Measurements from ENCODE around the gene ACLY. TPM values are rescaled to one million over a fixed set of nuclear protein-coding genes. Genes with fewer than 3 reads are reported as not detected.

The ACLY gene
- polyA plus RNA-seq, 2 of the 4 experiments (the other 2 are of a cell fraction), result 355 to 376 TPM

DNA sequence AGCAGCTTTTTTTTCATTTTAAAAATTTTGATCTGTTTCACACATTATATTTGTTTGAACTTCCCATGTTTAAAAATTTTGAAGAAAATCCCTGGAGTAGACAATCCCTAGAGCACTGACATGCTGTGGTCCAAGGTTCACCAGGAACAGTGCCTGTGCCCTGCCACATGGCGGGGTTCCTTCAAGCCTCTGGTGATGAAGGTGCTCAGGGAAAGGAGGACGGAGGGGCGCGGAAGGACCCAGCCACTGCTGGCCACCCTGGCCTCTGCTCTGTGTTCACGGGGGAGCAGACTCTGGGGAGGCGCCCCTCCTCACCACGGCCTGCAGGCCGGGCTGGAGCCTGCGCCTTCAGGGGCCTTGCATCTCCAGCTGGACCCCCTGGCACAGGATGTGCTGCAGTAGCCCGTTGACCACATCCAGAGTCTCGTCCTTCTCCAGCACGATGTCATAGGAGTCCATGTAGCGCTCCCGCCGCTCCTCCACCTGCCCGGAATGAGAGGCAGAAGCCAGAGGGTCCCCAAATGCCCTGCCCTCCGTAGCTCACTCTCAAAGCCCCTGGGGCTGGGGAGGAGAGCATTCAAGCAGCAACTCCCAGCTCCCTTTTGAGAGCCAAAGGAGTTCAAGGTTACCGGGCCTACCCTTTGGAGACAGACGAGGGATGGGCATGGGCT lies 93.4 kb downstream of the ACLY start:
- TF ChIP-seq JUNB (IDR thresholded peaks at IDR 0.05), result no peak
- no peak for TF ChIP-seq GATA3 (IDR thresholded peaks at IDR 0.05; ENCODE audit: borderline replicate concordance)
- TF ChIP-seq ZNF302 (CRISPR knock-in tag; IDR thresholded peaks at IDR 0.05), result no peak
- TF ChIP-seq FOSB (CRISPR knock-in tag; IDR thresholded peaks at IDR 0.05), result no peak
- TF ChIP-seq, protein P1, sequence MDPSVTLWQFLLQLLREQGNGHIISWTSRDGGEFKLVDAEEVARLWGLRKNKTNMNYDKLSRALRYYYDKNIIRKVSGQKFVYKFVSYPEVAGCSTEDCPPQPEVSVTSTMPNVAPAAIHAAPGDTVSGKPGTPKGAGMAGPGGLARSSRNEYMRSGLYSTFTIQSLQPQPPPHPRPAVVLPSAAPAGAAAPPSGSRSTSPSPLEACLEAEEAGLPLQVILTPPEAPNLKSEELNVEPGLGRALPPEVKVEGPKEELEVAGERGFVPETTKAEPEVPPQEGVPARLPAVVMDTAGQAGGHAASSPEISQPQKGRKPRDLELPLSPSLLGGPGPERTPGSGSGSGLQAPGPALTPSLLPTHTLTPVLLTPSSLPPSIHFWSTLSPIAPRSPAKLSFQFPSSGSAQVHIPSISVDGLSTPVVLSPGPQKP (IDR thresholded peaks at IDR 0.05; ENCODE audit: low read depth, low read length), result no peak
- TF ChIP-seq, protein P2, sequence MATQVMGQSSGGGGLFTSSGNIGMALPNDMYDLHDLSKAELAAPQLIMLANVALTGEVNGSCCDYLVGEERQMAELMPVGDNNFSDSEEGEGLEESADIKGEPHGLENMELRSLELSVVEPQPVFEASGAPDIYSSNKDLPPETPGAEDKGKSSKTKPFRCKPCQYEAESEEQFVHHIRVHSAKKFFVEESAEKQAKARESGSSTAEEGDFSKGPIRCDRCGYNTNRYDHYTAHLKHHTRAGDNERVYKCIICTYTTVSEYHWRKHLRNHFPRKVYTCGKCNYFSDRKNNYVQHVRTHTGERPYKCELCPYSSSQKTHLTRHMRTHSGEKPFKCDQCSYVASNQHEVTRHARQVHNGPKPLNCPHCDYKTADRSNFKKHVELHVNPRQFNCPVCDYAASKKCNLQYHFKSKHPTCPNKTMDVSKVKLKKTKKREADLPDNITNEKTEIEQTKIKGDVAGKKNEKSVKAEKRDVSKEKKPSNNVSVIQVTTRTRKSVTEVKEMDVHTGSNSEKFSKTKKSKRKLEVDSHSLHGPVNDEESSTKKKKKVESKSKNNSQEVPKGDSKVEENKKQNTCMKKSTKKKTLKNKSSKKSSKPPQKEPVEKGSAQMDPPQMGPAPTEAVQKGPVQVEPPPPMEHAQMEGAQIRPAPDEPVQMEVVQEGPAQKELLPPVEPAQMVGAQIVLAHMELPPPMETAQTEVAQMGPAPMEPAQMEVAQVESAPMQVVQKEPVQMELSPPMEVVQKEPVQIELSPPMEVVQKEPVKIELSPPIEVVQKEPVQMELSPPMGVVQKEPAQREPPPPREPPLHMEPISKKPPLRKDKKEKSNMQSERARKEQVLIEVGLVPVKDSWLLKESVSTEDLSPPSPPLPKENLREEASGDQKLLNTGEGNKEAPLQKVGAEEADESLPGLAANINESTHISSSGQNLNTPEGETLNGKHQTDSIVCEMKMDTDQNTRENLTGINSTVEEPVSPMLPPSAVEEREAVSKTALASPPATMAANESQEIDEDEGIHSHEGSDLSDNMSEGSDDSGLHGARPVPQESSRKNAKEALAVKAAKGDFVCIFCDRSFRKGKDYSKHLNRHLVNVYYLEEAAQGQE (IDR thresholded peaks at IDR 0.05), result no peak
- no peak for TF ChIP-seq ZFP36 (IDR thresholded peaks at IDR 0.05; ENCODE audit: borderline replicate concordance, partially characterized antibody)
- TF ChIP-seq ZSCAN20 (CRISPR knock-in tag; IDR thresholded peaks at IDR 0.05), result no peak
- TF ChIP-seq, protein P3, sequence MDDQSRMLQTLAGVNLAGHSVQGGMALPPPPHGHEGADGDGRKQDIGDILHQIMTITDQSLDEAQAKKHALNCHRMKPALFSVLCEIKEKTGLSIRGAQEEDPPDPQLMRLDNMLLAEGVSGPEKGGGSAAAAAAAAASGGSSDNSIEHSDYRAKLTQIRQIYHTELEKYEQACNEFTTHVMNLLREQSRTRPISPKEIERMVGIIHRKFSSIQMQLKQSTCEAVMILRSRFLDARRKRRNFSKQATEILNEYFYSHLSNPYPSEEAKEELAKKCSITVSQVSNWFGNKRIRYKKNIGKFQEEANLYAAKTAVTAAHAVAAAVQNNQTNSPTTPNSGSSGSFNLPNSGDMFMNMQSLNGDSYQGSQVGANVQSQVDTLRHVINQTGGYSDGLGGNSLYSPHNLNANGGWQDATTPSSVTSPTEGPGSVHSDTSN (IDR thresholded peaks at IDR 0.05), result no peak
- no peak for TF ChIP-seq ZC3H11A (IDR thresholded peaks at IDR 0.05)
- TF ChIP-seq NPAS2 (CRISPR knock-in tag; IDR thresholded peaks at IDR 0.05; ENCODE audit: borderline replicate concordance), result no peak
- no peak for TF ChIP-seq TFCP2L1 (CRISPR knock-in tag; IDR thresholded peaks at IDR 0.05)
- ChIA-PET POLR2A (no interaction called here), CTCF (interaction anchor here (0.6 to 3.6 kb wide), 8 partner anchors 9 to 270 kb away, joined by 3 to 14 read pairs (median 3); partner anchors contain the start of genes FKBP10 and P3H4)
- H3K9me3 ChIP-seq, result no peaks in the 10 kb centered on the region
- DNase-seq (ENCODE audit: low read depth in 1 of 2, low spot score in 1 of 2) (no peak), ATAC-seq (peak; percentile 6 to 41; a peak in 3 of 6 replicates), FAIRE-seq (no peak)
- H3K4me3 ChIP-seq, result no peak overlapping the region
- no peaks in the 10 kb centered on the region for H3K4me1 ChIP-seq
- 87% methylated on average over 17 of the region's 19 CpGs for WGBS (ENCODE audit: missing lambda C conversion rate)
- no peak overlapping the region for H3K4me2 ChIP-seq
- no peak overlapping the region for H3K27ac ChIP-seq

DNA sequence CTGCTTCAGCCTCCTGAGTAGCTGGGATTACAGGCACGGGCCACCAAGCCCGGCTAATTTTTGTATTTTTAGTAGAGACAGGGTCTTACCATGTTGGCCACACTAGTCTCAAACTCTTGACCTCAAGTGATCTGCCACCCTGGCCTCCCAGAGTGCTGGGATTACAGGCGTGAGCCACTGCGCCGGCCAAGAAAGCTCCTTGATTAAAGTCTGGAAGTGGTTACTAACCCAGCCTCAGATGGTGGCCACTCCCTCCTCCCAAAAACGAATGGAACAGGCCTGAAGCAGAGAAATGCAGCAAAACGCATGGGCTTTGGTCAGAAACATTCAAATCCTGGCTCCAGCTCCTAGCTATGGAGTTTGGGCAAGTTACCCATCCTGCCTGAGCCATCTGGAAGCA lies 94.7 kb downstream of the ACLY start:
- DNase-seq (ENCODE audit: low read depth in 1 of 2, low spot score in 1 of 2) (no peak), ATAC-seq (no peak; a peak in 1 of 6 replicates), FAIRE-seq (no peak)
- ChIA-PET POLR2A (interaction anchor here (1.1 to 2.2 kb wide), 2 partner anchors 11 to 41 kb away, joined by 4 to 8 read pairs; partner anchors contain the start of genes FKBP10, KLHL11 and P3H4), CTCF (interaction anchor here (0.7 to 3.6 kb wide), 5 partner anchors 9 to 40 kb away, joined by 3 to 14 read pairs (median 6); partner anchors contain the start of genes FKBP10, JUP and P3H4)
- Histone ChIP-seq H3K4me3 (no peak overlapping the region), H3K27ac (no peak overlapping the region), H3K4me1 (no peaks in the 10 kb centered on the region), H3K4me2 (no peak overlapping the region), H3K9me3 (no peaks in the 10 kb centered on the region)
- WGBS (ENCODE audit: missing lambda C conversion rate), result 84% methylated on average over 6 of the region's 7 CpGs
- TF ChIP-seq RAD21 (conservative IDR thresholded peaks at IDR 0.05 in 1 of 2, IDR thresholded peaks at IDR 0.05 in 1 of 2) (no peak), ZC3H11A (IDR thresholded peaks at IDR 0.05) (no peak), EHMT2 (IDR thresholded peaks at IDR 0.05; ENCODE audit: low read depth) (no peak)

DNA sequence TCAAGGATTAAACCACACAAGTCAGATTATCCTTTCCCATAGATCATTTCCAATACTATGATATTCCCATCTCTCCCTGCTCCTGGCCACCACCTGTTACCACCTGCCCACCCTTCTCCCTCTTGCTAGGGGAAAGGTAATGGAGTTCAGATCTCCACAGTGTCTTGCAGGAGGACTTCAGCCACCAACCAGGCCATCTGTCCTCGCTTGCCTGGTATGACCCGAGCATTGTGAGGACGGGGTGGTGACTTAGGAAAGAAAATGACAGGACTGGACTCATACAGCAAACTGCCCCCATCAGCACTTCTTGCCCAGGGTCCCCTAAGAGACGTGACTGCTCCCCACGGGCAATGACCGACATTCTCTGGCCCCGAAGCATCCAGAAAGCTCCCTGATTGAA lies 95.2 kb downstream of the ACLY start:
- Histone ChIP-seq H3K27ac (no peak overlapping the region), H3K9me3 (no peaks in the 10 kb centered on the region), H3K4me3 (no peak overlapping the region), H3K4me2 (no peak overlapping the region), H3K4me1 (no peaks in the 10 kb centered on the region)
- no peak for FAIRE-seq
- ChIA-PET POLR2A (interaction anchor here (1.1 to 2.2 kb wide), 2 partner anchors 11 to 42 kb away, joined by 4 to 8 read pairs; partner anchors contain the start of genes FKBP10, KLHL11 and P3H4), CTCF (interaction anchor here (0.7 to 3.6 kb wide), 6 partner anchors 9 to 41 kb away, joined by 3 to 14 read pairs (median 5); partner anchors contain the start of genes FKBP10, JUP and P3H4)
- peak; percentile 46 for TF ChIP-seq MAFK (IDR thresholded peaks at IDR 0.05; ENCODE audit: partially characterized antibody)
- no peak for TF ChIP-seq EHMT2 (IDR thresholded peaks at IDR 0.05; ENCODE audit: low read depth)
- ATAC-seq, result no peak; a peak in 1 of 6 replicates
- WGBS (ENCODE audit: missing lambda C conversion rate), result 92% methylated on average over 7 of the region's 7 CpGs
- no peak for DNase-seq (ENCODE audit: low read depth in 1 of 2, low spot score in 1 of 2)
